Measurements from ENCODE around the gene RHOF.
A peak's percentile ranks its signal among the peaks of the same experiment; 100 is the strongest.
"Not testable (repeated sequence)": the region's sequence is repeated elsewhere in the genome, so short reads cannot be mapped to it uniquely, and the experiment has no call there.

The RHOF gene

GRCh38 chr12:121793838-121794533 lies 498 bp upstream of the RHOF start:
- peak; percentile 98 for DNase-seq (ENCODE audit: low read depth, low spot score)

GRCh38 chr12:121792607-121793439 lies 665 bp downstream of the RHOF start:
- DNase-seq (ENCODE audit: low read depth, low spot score): peak; percentile 53

GRCh38 chr12:121791671-121792551 lies 1.6 kb downstream of the RHOF start:
- DNase-seq (ENCODE audit: low read depth, low spot score): no peak

DNA sequence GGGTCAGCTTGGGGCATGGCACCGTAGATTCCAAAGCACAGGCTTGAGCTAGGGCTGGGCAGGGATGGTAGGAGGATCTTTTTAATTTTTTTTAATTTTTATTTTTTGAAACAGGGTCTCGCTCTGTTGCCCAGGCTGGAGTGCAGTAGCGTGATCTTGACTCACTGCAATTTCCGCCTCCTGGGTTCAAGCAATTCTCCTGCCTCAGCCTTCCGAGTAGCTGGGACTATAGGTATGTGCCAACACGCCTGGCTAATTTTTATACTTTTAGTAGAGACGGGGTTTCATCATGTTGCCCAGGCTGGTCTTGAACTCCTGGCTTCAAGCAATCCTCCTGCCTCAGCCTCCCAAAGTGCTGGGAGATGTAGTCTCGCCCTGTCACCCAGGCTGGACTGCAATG lies 2.7 kb downstream of the RHOF start:
- not testable (repeated sequence) for DNase-seq (ENCODE audit: low read depth, low spot score)

DNA sequence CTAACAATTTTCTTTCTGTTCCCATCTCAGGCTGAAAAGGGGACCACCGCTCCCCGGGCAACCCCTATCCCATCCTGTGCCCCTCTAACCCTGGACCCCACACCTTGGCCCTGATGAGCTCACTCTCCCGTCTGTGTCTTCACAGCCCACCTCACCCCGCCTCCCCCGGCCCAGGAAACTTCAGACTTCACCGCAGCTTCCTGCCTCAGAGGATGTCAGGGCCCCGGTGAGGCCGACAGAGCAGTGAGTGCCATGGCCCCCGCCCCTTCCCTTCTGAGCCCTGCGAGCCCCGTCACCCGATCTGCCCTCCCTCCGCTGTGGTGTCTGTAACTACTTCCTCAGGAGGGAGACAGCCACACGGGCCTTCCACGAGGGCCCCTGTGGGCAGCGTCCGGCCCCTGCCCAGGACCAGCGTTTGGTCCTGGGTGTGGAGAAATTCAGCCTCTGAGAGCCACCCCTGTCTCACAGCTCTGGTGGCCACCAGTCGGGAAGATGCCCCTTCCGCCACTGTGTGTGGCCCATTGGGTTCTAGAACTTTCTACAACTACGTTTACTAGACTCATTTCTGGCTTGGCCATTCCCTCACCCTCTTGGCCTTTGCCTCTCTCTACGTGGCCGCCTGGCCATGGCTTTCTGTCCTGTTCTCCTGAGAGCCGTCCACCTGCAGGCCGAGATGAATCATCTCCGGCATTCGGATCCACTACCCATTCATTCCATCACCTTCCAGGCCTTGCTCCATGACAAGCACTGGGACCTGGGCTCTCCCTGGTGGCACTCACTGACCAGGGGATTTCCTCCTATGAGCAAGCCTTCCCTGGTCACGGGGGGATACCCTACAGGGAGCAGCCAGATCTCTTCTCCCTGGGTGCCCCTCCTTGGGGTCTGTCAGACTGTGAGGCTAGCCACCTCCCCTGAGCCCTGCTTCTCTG lies 3.4 kb downstream of the RHOF start:
- DNase-seq (ENCODE audit: low read depth, low spot score): no peak

GRCh38 chr12:121789233-121789781 lies 4.2 kb downstream of the RHOF start:
- DNase-seq (ENCODE audit: low read depth, low spot score): no peak

- DNase-seq (ENCODE audit: low read depth, low spot score): no peak
Observed at GRCh38 chr12:121788176-121788818, 5.2 kb downstream of the RHOF start.

DNA sequence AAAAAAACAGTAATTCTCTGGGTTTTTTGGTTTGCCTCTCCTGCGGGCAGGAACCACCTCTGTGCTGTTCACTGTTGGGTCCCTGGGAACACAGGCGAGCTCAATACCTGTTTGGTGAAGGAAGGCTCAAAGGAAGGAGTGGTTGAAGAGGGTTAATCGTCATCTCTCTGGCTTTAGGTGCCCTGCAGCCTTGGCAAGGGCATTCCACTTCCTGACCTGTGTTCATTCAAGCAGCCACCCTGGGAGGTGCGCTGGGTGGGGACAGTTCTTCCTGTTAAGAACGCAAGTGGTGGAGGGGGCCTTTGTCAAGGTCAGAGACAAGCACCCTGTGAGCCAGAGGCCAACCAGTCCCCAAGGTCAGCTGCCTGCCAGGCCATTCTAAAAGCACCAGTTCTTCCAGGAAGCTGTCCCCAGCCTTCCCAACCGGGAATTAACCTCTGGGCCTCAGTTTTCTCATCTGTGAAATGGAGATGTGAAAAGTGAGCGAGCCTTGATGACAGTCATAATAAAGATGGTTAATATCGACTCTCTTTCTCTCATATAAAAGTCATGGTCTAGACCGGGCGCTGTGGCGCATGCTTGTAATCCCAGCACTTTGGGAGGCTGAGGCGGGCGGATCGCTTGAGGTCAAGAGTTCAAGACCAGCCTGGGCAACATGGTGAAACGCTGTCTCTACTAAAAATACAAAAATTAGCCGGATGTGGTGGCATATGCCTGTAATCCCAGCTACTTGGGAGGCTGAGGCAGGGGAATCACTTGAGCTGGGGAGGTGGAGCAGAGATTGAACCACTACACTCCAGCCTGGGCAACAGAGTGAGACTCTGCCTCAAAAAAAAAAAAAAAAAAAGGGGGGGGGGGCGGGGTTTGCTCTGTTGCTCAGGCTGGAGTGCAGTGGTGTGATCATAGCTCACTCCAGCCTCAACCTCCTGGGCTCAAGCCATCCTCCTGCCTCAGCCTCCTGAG lies 6.1 kb downstream of the RHOF start:
- no peak for DNase-seq (ENCODE audit: low read depth, low spot score)

GRCh38 chr12:121786440-121786825 lies 7.1 kb downstream of the RHOF start:
- peak; percentile 72 for DNase-seq (ENCODE audit: low read depth, low spot score)

DNA sequence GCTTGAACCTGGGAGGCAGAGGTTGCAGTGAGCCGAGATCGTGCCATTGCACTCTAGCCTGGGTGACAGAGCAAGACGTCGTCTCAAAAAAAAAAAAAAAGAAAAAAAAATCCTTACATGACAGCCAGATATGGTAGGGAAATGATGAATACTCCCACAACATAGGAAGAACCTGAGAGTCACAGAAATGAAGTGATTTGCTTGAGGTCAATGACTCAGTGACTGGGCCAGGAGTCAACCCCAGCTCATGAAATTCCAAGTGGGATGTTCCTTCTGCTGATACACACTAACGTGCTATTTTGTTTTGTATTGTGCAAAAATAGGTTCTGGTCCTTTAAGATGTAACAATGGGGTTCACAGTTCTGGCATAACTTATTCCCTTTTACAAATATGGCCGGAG lies 9.0 kb downstream of the RHOF start:
- no peak for DNase-seq (ENCODE audit: low read depth, low spot score)

DNA sequence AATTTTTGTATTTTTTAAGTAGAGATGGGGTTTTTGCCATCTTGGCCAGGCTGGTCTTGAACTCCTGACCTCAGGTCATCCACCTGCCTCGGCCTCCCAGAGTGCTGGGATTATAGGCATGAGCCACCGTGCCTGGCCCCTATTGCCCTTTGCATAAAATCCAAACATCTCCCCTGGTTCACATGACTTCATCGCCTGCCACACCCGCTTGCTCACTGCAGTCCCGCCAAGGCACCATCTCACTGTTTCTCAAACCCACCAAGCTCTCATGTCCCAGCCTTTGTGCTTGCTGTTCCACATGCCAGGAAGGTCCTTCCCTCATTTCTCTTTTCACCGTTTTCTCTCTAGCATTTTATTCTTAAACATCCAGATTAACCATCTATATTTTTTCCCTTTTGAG lies 9.7 kb downstream of the RHOF start:
- no peak for DNase-seq (ENCODE audit: low read depth, low spot score)

GRCh38 chr12:121781998-121782979 lies 11.2 kb downstream of the RHOF start:
- DNase-seq (ENCODE audit: low read depth, low spot score): no peak

DNA sequence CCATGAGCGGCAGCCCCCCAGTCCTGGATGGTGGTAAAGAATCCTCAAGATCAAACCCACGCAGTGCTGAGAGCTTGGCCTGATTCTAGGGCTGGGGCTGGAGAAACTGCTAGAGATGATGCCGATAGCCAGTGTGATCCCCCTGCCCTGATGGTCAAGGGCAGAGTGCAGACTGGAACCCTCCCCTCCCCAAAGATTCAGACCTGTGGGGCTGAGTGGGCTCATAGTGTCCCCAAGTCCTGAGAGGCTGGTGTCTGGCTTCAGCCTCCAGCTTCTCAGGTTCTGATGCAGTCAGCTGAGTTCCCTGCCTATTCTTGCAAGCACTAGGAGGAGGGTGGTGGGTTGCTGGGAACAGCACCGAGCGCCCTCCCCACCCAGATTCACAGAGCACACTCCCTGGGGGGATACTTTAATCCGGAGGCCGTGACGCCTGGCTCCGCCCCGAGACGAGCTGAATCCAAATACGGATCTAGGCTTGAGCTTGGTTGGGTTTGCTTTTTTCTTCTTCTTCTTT lies 11.9 kb downstream of the RHOF start:
- DNase-seq (ENCODE audit: low read depth, low spot score): peak; percentile 68

- DNase-seq (ENCODE audit: low read depth, low spot score): no peak
Observed at GRCh38 chr12:121780429-121780828, 13.1 kb downstream of the RHOF start.

- DNase-seq (ENCODE audit: low read depth, low spot score): peak; percentile 42
Observed at GRCh38 chr12:121779422-121779895, 14.0 kb downstream of the RHOF start.

GRCh38 chr12:121778567-121779421 lies 14.7 kb downstream of the RHOF start:
- no peak for DNase-seq (ENCODE audit: low read depth, low spot score)

All from ELF-1 (cell line).